Frontal cortex (tissue), 4 donors: Measurements from ENCODE around the gene ATP6V1E1. TPM values are rescaled to one million over a fixed set of nuclear protein-coding genes. Genes with fewer than 3 reads are reported as not detected.
"Not testable (repeated sequence)": the region's sequence is repeated elsewhere in the genome, so short reads cannot be mapped to it uniquely, and the experiment has no call there.

Experiments
- DNase-seq, 2 donors: peaks; one replicate each; pipeline ENCODE4 v3.0.0; 2012; ENCODE audit warnings: low spot score in 2 of 2
- FAIRE-seq: peaks from 2 replicates; lab custom pipeline; 2012; peaks lifted over from hg19 to GRCh38; lab: Jason Lieb, UNC
- total RNA-seq: library from RNA; depleted of rRNA; stranded (reverse); fragments of >200 nt; gene quantifications from one replicate; pipeline ENCODE4 v1.2.3, GENCODE V29; 2014
- donor health status: control.
- donor health status: control.
- donor health status: control.

ATP6V1E1 gene
- total RNA-seq, 1 donor from 2014 or later = 84.4 TPM

GRCh38 chr22:17636850-17637249 lies 8.3 kb upstream of the ATP6V1E1 start:
- FAIRE-seq, DNase-seq: not testable (repeated sequence)

- DNase-seq (no peak), FAIRE-seq (no peak)
These were observed 6.1 kb upstream of the ATP6V1E1 start for GRCh38 chr22:17634696-17635095.

- DNase-seq = no peak
- FAIRE-seq = no peak
These were observed 5.4 kb upstream of the ATP6V1E1 start for GRCh38 chr22:17633998-17634323.

GRCh38 chr22:17633217-17633997 lies 4.9 kb upstream of the ATP6V1E1 start:
- FAIRE-seq = no peak

GRCh38 chr22:17631076-17631565 lies 2.6 kb upstream of the ATP6V1E1 start:
- FAIRE-seq = no peak
- no peak for DNase-seq

More at GRCh38 chr22:17633217-17633997, 4.9 kb upstream of the ATP6V1E1 start:
- no peak for DNase-seq

- DNase-seq = no peak
- FAIRE-seq = no peak
These were observed 1.1 kb upstream of the ATP6V1E1 start for GRCh38 chr22:17629641-17630040.

- no peak for FAIRE-seq
- no peak for DNase-seq
These were observed 582 bp upstream of the ATP6V1E1 start for GRCh38 chr22:17629173-17629489.

- no peak for DNase-seq
- FAIRE-seq = no peak
These were observed 566 bp downstream of the ATP6V1E1 start for GRCh38 chr22:17627961-17628405.

GRCh38 chr22:17613280-17613679 lies 15.3 kb downstream of the ATP6V1E1 start:
- FAIRE-seq (no peak), DNase-seq (no peak)

GRCh38 chr22:17612057-17612456 lies 16.5 kb downstream of the ATP6V1E1 start:
- FAIRE-seq = no peak
- no peak for DNase-seq

GRCh38 chr22:17607891-17608521 lies 20.5 kb downstream of the ATP6V1E1 start:
- FAIRE-seq = no peak
- DNase-seq = no peak

- FAIRE-seq = no peak
- DNase-seq = peak in 1 of 2 donors; percentile 27
These were observed 22.1 kb downstream of the ATP6V1E1 start for GRCh38 chr22:17606496-17606895.

- no peak for FAIRE-seq
These were observed 24.9 kb downstream of the ATP6V1E1 start for GRCh38 chr22:17603668-17604067.

GRCh38 chr22:17601031-17601430 lies 27.5 kb downstream of the ATP6V1E1 start:
- DNase-seq (no peak), FAIRE-seq (no peak)

More at GRCh38 chr22:17603668-17604067, 24.9 kb downstream of the ATP6V1E1 start:
- DNase-seq = no peak

- DNase-seq = no peak
- FAIRE-seq = no peak
These were observed 30.2 kb downstream of the ATP6V1E1 start for GRCh38 chr22:17598318-17598717.

GRCh38 chr22:17597217-17597616 lies 31.3 kb downstream of the ATP6V1E1 start:
- no peak for DNase-seq
- FAIRE-seq = no peak

GRCh38 chr22:17596226-17596625 lies 32.3 kb downstream of the ATP6V1E1 start:
- FAIRE-seq (no peak), DNase-seq (no peak)

- FAIRE-seq (no peak), DNase-seq (no peak)
These were observed 36.3 kb downstream of the ATP6V1E1 start for GRCh38 chr22:17592201-17592600.

- DNase-seq = no peak
- no peak for FAIRE-seq
These were observed 38.0 kb downstream of the ATP6V1E1 start for GRCh38 chr22:17590586-17590985.

- DNase-seq (no peak), FAIRE-seq (no peak)
These were observed 38.7 kb downstream of the ATP6V1E1 start for GRCh38 chr22:17589810-17590375.

- FAIRE-seq (no peak), DNase-seq (no peak)
These were observed 39.9 kb downstream of the ATP6V1E1 start for GRCh38 chr22:17588606-17589005.
